ENCODE data around the gene CRK.

CRK gene

DNA sequence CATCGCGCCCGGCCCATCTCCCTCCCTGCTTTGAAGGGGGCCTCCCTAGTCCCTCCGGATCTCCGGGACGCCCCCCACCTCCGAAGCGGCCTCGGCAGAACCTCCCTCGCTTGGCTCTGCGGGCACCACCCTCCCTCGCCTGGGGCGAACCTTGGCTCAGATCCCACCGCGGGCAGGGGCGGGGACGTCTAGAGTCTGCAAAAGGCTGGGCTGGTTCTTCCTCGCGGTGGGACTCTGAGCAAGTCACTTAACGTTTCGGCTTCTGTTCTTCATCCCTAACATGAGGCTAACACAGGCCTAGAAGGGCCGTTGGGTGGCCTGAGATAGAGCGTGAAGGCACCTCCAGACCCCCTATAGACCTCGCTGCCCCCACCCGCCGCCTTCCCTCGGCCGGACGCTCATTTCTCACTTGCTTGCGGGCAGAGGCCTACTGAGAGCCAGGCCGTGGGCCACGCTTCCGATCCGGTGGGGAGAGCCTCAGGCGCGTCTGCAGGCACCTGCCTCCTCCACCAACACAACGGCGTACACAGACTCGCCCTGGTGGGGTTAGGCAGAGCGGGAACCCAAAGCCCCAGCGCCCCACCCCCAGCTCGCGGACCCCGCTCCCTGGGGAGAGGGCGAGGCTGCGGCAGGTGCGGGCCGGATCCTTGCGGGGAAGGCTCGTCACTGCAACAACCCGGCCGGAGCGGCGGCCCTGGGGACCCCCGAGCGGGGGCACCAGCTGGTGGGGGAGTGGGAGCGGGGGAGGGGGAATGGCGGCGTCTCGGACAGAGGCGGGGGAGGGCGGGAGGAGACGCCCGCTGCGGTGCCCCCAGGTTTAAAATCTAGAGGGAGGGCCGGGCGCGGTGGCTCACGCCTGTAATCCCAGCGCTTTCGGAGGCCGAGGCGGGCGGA is 31.0 kb upstream of the CRK start:
- DNase-seq (ENCODE audit: low spot score): peak; percentile 30

DNA sequence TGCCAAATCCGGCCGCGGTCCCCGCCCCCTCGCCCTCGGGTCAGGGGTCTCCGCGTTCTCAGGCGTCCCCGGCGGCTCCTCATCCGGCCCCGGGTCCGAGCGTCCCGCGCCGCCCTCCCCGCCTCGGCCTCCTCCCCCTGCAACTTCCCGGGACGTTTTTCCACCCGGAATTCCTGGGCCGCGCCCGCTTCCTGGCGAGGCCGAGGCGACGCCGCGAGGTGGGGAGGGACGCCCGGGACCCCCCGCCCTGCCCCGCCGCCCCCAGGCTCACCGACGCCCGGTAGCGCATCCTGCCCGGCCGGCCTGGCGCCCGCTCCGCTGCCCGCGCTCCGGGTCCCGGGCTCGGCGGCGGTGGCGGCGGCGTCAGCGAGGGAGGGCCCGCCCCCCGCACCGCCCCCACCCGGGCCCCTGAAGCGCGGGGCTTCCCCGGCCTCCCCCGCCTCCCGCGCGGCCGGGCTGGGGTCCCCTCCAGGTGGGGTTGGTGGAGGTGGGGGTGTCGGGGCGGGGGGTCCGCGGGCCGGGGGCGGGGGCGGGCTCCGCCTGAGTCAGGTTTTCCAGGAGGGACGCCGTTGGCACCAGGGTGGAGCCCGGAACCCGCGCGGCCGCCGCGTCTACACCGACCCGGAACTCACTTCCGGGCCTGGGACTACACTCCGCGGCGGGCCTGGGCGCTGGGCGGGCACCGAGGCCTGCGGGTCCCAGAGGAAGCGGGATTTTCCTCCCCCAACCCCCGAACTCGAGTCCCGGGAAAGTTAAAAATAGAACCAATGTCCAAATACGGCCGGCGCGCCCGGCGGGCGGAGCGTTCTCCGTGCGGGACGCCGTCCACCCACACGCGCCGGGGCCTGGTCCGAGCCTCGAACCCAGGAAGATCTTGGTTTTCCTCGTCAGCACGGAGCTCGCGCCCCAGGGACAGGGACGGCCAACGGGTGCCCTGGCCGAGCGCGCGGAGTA is 29.7 kb upstream of the CRK start:
- DNase-seq (ENCODE audit: low spot score): peak; percentile 83

DNA sequence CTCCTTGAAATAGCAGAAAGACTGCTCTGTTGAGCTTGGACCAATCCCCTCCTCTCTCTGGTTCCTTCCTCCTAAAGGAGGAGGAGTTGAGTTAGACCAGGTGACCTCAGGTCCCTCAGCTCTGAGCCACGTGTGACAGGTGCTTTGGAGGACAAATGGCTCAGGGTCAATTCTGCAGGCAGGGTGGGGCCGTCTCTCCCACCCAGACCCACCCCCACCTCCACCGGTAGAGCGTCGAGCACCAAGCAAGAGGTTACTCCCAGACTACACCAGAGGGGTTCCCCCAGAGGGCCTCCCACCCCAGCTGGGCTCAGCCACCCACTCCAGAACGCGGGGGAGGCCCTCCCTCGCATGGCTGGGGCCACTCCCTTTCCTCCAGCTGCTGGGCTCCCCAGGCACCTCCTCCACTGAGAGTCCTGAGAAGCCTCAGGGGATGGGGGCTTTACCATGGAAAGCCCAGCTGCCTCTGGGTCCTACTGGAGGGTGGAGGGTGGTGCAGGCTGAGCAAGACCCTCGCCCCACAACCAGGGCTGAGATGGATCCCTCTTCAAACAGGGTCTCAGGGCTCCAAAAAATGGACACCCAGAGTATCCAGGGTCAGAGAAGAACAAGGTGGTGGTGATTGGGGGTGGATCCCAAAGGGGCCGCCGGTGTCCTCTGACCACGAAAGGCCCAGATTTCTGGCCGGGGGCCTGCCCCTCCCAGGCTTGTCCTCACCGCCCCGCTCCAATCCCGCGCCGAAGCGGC is 28.8 kb upstream of the CRK start:
- DNase-seq (ENCODE audit: low spot score): no peak

DNA sequence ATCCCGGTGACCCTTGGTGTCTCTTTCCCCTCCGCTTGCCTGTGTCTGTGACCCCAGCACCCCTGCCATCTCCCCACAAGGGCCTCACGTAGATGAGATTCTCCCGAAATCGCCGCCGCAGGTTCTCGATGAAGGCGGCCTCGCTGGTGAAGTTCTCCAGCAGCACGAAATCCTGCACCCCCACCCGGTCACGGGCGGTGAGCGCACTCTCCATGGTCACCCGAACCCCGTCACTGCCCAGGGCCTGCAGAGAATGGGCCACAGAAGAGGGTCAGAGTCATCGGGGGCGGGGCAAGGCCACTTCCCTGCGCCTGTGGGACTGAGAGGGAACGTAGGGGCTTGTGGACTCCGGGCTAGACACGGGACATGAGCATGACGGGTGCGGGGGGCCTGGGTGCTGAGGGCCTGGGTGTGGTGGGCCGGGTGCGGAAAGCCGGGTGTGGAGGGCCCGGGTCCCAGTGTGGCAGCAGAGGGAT is 28.1 kb upstream of the CRK start:
- DNase-seq (ENCODE audit: low spot score): no peak

DNA sequence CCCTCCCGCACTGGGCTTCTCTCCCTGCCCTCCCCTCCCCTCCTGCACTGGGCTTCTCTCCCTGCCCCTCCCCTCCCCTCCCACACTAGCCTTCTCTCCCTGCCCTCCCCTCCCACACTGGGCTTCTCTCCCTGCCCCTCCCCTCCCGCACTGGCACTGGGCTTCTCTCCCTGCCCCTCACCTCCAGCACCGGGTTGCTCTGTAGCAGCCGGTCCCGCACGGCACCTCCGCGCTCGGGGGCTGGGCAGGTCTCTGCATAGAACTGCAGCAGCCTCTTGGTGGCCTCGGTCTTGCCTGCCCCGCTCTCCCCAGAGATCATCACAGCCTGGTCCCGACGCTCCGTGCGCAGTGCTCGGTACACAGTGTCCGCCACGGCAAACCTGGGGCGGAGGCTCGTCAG is 26.6 kb upstream of the CRK start:
- DNase-seq (ENCODE audit: low spot score): no peak

DNA sequence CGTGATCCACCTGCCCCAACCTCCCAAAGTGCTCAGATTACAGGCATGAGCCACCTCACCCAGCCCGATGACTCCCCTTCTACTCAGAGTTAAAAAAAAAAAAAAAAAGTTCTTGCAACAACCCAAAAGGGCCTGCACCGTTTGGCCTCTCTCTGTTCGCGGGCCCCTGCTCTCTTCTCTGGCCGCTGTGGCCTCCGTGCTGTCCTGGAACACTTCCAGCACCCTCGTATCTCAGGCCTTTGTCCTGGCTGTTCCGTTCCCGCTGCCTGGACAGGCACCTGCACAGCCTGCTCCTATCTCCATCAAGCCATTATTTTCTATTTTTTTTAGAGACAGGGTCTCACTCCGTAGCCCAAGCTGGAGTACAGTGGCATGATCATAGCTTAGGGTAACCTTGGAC is 25.7 kb upstream of the CRK start:
- no peak for DNase-seq (ENCODE audit: low spot score)

DNA sequence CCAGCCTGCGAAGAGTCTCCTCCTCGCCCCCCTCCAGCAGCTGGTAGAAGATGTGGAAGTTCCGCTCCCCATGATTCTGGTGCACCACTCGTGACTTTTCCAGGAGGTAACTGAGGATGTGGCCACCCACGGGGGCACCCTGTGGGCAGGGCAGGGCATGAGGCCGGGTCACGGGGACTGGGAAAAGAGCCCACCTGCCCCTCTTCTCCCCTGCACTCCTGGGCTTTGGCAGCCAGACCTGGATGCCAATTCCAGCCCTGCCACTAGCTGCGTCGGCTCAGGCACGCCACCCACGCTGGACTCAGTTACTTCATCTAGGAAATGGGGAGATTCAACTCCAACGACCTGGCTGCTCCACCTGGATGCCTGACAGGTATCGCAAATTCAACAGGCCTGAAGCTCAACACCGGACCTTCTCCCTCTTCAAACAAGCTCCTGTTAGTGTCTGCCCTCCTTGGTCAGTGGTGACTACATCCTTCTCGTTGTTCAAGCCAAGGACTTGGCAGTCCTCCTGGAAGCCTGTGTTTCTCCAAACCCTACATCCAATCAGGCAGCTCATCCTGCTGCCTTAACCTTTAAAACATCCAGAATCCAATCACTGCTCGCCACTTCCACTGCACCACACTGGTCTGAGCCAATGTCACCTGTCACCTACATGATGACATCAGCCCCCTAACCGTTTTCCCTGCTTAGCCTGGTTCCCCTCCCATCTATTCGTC is 24.9 kb upstream of the CRK start:
- DNase-seq (ENCODE audit: low spot score): no peak

DNA sequence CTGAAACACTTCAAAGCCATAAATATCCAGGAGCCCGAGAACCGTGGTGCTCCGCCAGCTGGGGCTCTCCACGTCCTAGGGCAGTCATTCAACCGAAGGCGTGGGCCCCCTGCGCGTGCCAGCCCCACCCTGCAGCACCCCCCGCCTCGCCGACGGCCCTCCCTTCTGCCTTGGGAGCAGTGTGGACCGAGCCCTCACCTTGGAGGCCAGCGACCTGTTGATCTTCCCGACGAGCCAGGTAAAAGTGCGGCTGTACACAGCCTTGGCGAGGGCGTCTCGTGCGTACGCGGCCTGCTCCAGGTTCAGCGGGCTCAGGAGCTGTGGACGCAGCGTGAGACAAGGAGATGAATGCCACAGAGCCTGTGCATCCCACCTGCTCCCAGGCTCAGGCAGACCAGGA is 22.4 kb upstream of the CRK start:
- DNase-seq (ENCODE audit: low spot score): no peak

DNA sequence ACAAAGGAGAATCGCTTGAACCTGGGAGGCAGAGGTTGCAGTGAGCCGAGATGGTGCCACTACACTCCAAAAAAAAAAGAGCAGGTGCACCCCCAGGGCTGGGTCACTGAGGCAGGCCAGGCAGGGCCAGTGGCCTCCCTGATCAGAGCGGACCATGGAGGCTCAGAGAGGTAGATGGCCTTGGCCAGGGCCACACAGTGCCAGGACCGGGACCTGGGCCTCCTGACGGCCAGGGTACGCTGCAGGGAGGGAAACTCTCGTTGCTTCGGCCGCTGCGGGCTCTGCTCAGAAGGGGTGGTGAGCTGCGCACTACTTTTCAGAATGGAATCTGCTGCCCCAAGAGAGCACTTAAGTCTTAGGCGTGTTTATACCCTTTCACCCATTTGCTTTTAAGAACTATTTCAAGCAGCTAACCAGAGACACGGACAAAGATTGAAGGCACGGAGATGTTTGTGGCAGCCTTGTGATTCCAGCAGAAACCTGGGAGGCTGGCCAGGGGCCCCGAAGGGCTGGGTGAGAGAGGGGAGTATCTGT is 19.4 kb upstream of the CRK start:
- no peak for DNase-seq (ENCODE audit: low spot score)

DNA sequence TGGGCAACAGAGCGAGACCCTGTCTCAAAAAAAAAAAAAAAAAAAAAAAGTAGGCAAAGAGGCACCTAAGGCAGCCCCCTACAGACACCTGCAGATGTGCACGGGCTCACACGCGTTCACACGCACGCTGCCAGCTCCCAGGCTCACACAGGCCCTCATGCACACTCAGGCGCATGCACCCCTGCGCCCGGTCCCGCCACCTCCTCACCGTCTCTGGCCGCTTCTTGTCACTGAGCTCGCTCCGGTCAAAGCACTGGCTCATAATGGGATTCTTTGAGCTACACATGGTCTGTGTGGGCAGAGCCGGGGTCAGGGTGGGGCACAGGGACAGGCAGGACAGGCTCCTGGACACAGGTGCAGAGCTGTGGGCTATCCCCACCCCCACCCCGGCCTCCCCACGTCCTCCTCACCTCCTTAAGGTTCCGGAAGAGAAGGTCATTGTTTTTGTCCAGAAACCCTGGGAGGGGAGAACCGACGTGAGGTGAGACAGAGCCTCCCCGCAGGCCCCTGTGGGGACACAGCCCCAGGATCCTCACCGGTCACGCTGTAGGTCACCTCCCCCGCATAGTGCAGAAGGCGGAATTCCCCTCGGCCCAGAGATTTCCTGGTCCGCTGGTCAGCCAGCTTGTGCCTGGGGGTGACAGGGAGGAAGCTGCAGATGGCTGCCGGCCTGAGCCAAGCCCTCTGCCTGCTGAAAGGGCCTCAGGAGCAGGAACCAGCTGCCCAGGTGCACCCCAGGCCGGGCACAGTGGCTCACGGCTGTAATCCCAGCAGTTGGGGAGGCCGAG is 18.6 kb upstream of the CRK start:
- DNase-seq (ENCODE audit: low spot score): no peak

DNA sequence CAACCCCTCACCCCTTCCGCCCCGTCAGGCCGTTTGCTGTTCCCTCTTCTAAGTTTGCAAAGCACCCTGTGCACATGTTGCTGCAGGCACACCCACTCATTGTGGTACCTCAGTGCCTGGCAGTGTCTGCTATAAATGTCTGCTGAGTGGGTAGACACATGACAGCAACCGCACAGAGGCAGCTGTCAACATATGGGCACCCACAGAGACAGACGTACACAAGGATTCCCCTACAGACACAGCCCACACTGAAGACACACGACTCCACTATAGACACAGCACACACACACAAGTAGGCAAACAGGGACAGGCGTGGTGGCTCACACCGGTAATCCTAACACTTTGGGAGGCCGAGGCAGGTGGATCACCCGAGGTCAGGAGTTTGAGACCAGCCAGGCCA is 17.8 kb upstream of the CRK start:
- DNase-seq (ENCODE audit: low spot score): no peak

DNA sequence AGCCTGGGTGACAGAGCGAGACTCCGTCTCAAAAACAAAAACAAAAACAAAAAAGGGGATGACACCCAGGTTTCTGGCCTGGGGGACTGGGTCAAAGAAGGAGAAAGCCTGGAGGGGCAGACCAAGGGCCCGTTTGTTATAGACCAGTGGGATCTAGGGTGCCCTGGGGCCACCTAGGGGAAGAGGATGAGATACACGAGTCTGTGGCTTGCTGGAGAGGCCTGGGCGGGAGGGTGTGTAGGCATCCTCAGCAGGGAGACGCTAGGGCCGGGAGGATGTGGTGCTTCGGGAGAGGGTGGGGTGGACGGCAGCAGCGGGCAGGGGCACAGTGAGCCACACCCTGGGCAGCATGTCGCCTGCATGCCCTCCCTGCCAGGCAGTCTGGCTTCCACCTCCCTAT is 17.1 kb upstream of the CRK start:
- DNase-seq (ENCODE audit: low spot score): no peak

DNA sequence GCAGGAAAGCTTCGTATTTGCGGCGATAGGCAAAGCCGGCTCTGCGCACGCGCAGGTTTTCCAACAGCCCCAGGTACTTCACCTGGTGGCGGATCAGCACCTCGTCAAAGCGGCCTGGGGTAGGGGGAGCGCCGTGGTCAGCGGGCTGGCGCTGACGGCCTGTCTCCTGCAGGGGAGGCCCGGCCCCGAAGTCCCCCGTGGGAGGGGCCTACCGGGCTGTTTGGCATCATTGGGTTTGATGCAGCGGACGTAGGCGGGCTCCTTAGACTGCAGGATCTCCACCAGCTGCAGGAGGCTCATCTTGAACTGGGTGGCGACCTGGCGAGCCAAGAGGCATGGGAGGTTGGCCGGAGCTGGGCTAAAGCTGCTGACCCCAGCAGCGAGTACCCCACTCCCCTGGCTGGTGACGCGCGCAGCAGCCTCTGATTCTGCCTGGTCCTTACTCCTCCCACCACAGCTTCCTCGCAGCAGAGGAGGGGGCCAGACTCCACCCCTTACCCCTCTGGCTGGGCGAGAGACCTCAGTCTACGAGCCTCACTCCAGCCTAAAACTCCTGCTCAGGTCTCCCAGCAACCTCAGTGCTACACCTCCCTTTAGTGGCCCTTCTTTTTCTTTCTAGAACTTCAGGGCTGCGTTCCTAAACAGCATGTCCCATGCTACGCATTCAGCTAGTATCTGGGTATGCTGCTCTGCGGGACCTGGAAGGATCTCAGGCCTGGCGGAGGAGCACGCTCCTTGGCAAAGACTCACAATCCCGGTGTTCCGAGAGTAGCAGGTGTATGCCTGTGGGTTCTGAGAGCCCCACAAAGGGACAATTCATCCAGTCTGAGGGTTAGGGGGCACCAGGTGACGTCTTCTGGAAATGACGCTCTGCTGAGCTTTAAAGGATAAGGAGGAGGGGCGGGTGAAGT is 16.1 kb upstream of the CRK start:
- DNase-seq (ENCODE audit: low spot score): no peak

DNA sequence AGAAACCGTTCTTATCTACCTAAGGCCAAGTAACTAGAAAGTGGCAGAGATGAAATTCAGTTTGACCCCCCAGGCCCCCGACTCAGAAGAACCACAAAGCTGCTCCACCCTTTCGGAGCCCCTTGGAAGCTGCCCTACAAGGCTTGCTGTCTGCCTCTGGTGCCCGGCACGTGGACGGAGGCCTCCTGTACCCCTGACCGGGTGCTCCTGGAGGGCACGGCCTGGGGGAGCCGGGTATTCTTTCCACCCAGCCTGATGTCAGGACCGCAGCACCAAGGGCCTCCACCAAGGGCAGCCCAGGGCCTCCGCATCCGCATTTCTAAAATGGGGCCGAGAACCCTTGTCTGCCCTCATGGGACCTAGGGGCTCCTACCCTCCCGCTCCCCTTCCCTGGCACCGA is 15.5 kb upstream of the CRK start:
- DNase-seq (ENCODE audit: low spot score): no peak

DNA sequence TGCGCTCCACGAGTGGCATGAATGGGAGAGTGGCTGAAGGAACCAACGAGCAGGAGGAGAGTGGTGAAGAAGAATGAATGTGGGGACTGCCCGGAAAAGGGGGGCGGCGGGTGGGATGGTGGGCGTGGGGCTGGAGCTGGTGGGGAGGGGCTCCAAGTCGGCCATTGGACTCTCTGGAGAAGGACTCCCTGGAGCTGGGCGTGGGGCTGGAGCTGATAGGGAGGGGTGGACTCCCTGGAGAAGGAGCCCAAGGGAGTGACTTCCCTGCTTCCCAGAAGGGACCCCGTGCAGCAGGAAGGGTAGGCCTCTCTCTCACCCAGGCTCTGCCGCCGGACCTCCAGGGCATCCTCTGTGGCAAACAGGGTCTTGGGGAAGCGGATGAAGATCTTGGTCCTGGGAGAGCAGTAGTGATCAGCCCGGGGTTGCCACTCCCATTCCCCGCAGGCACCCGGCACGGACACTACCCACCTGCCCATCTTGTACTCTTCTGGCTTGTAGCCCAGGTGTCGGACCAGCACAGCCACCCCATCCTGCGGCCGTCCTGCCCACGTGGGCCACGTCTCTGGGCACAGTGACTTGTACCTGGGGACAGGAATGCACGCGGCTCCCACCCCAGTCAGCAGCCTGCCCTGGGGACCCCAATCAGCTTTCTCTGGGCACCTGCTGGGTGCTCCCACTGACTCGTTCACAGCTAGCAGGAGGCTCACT is 14.9 kb upstream of the CRK start:
- DNase-seq (ENCODE audit: low spot score): no peak

DNA sequence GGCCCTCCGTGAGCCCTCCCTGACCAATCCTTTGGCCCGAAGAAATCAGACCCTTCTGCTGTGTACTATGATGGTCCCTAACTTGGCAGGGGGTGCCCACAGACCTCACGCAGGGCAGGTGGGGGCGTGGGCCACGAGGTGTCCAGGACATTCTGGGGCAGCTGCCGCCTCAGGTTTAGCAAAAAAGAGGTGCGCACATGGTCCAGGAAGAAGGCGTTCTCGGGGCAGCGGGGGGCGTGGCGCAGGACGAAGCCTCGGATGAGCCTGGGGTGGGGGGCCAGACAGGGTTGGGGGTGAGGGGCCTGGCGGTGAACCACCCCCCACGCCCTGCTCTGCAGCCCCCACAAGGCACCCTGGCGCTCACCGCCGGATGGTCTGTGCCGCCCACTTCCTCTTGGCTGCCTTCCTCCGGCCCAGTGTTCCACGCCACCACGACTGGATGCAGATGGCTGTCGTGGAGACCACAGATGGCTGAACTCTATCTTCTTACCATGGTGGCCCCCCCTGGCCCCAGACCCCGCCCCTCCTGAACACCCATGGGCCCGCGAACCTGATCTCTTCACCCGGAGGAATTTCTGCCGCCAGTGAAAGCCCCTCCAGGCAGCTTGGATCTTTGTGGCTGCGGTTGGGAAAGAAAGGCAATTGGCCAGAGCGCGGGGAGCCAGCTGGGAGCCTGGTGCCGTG is 14.2 kb upstream of the CRK start:
- no peak for DNase-seq (ENCODE audit: low spot score)

DNA sequence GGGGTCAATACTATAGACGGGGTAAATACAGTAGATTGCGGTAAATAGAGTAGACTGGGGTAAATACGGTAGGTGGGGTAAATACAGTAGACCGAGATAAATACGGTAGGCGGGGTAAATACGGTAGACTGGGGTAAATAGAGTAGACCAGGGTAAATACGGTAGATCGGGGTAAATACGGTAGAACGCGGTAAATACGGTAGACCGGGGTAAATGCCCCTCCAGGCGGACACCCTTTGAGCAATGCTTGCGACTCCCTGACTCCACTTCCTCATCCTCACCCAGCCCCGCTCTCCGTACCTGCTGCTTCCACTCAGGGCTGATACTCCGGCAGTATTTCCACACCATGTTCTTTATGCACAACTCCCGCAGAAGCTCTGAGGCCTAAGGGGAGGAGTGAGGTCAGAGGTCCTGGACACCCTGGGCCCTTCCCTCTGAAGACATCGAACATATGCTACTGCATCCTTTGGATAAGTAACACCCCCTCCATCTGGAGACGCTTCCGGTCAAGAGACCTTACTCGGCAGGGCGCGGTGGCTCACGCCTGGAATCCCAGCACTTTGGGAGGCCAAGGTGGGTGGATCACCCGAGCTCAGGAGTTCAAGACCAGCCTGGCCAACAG is 13.3 kb upstream of the CRK start:
- DNase-seq (ENCODE audit: low spot score): no peak
